Stimulated activated CD4-positive, alpha-beta T cell treated with anti-CD3 and anti-CD28 coated beads, TNF-alpha, amount 100 ng/mL, for 24 hours (primary cell): ENCODE data around the gene PARD3.

Experiments used
- DNase-seq, 3 experiments: peaks; one replicate each; pipeline ENCODE4 v3.0.0-alpha.2; 2020; ENCODE audit warnings: low read depth in 3 of 3

Gene PARD3

DNA sequence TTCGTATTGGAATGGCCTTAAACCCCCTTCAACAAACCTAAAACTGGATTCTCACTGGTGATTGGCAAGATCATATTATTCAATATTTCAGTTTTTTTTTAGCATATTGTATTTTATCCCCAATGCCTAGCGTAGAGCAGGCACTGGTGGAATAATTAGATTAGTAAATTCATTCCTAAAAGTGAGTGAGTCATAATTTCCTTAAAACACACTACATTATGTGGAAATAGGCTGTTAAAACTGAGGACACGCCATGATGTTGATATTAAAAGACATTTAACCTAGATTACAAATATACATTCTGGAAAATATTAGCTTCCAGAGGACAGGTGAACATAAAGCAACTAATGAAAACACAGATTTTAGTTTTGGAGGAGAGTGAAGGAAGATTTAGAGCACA is 463.9 kb downstream of the PARD3 start:
- no peak for DNase-seq

DNA sequence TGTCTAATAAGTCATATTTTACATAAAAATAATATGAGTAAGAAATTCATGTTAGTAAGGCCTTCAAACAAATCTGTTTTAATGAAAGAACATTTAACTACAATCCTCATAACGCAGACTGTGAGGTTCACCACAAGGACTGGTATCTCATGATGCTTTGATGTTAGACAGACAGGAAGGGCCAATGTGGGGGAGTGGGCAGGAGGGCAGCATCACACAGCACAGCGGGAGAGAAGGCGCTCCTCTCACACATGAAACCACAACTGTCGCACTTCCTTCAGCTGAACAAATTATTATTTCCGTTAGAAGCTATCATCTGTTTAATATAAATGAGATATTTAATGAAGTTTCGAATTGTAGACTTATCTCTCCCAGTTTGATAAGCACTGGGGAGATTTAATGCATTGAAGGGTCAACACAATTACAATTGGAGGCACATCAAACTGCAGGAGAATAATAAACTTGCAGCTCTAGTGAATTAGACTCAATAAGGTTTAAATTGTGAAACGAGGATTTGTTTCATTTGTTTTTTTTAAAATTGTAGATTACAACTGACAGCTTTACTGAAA is 466.1 kb downstream of the PARD3 start:
- no peak for DNase-seq

DNA sequence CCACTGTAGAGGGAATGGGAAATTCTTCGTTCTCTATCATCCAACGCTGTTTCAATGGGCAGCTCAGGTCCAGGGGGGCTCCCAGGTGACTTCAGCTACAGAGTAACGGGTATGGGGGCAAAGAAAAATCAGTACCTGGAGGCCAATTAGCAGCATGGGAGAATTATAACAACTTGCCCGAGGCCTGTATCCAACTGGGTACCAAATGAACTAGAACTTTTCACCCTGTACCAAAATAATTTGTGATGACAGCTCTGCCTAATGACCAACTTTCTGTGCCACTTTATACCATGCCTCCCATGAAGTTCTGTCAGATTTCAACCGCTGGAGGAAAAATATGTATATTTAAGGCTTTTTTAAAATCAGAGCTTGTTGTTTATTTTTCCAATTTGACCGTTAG is 467.1 kb downstream of the PARD3 start:
- no peak for DNase-seq

DNA sequence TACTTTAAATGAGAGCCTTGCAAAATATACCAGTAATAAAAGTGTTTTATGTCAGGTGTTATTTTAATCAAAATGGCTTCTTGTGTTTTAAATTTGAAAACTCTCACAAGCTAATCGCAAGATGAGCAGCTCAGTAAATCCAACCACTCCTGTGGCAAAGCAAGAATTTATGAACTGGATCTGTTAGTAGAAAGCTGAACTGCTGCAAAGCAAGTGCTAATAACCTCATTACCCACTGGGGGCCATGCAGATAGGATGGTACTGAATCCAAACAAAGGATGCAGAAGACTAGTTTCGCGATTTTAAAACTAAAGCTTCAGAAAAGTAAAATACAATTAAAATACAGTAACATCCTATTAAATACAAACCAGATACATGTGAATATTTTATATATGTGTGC is 468.0 kb downstream of the PARD3 start:
- DNase-seq = no peak

DNA sequence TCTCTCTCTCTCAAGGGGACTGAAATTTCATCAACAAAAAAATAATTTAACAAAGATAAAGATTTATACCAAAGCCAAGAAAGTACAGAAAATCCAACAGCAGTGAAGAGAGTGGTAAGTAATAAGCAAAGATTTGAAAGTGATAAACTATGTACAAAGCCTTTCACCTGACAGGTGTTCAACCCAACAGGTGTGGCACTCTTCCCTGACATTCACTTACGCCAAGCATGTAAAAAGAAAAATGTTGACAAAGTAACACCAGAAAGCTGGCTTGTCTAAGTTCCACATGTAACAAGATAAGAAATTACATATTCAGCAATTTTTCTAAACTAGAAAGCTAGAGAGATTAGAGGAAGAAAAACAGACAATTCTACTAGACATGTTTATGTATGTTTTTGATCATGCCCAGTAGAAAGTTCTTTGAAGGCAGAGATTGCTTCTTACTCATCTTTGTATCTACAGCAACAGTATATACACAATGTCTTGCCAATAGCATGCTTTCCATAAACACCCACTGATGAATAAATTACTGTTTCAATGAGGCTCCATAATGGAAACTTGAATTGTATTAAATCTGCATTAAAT is 468.5 kb downstream of the PARD3 start:
- DNase-seq = no peak

DNA sequence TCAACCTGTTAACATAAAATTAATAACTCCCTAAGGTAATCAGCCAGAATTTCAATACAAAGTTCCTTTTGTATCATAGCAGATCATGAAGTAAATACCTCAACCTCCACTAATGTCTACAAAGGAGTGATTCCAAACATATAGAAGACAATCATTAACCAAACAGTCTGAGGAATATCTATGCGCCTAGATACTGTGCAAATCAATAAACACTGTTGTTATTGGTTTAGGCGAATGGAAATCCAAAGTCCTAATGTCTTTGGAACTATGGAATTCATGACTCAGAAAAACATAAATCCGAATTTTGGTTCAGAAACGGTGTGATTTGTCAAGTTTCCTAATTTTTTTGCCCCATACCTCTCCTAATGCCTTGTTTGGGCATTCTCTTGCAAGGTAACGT is 469.7 kb downstream of the PARD3 start:
- DNase-seq = no peak

DNA sequence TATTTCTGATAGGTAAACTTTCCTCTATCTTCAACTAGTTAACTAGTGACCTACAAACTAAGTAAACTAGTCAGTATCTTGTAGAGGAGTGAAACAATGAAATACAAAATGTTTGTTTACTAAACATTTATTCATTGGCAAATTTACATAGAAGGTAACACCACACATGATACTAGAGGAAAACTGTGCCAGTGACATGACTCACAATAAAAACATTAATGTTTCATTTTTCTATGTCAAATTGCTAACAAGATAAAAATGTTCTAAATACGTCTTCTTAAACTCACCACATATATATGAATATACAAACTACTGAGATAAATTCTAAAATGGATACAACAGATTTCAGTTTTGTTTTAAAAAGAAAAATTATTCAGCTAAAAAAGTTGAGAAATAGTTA is 471.3 kb downstream of the PARD3 start:
- DNase-seq = no peak

DNA sequence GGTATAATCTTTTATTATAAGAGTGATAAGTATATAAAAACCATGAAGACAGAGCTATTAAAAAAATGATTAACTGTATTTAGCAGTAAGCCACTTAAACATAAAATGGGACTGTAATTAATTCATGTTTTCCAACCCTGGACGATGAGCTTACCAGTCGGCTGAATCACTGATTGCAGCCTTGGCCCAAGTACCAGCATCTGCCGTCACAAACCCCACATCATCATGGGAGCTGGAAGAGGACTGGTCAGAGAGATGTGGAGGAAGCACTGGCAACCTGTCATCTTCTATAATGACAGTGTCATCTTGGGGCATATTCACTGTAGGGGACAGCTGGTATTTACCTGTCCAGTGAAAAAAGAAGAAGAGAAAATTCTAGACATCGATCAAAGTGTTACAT is 473.6 kb downstream of the PARD3 start:
- DNase-seq = no peak

DNA sequence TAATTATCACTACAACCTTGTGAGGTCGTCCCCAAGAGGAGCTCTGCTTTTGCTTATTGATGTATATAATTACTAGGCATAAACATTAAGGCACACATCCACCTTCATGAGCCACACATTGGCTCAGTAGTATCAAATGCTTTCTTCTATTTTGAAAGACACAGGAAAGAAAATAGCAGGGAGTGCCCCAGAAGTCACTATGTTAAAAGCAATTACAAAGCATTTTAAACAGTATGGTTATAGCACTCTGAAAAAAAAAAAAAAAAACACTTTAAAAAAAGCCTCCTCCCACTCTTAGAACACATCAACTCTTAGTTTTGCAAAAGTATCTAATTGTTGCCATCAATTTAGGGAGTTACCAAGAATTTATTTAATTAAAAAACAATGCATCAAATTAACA is 474.2 kb downstream of the PARD3 start:
- DNase-seq = no peak

DNA sequence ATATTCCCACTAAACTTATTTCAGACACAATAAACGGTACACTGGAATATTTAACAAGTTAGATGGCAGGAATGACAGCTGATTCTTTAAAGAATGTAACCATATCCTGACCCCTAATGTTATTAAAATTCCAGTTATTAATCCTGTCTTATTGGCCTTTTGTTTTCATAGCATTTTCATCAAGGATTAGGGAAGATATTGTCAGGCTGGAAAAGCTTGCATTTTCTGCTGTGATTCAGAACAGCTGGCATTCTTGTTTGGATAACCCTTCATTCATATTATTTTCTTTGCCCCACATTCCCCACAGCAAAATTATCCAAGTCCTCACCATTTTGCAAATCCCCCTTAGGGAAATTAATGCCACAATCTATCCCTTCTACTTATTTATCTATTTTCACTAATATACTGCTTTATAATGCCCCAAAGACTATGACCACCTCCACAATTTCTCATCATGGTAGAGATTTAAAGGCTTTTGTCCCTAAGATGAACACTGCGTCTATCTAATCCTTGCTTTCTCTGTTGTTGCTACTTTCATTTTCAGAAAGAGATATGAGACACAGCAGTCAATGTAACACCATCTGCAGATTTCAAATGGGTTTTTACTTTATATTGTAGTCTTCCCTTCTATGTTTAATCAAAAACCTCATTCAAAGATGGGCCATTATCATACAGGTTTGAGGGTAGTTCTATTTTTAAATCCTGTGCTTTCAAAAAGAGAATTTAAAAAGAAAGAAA is 475.1 kb downstream of the PARD3 start:
- no peak for DNase-seq

DNA sequence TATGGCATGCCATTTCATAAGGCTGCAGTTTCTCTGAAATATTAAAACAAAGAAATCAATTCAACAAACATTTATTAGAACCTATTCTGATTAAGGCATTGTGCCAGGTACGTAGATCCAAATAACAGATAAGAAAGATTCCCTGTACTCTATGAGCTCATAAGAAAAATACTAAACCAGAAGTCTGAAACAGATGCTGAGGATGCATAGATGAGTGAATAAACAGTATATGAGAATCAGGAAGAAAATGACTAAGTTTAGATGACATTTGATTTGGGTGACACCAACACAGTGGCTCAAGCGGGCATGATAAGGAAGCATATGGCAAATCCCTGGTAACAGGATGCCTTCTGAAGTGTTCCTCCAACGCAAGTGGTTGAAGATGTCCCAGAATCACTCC is 477.2 kb downstream of the PARD3 start:
- no peak for DNase-seq

DNA sequence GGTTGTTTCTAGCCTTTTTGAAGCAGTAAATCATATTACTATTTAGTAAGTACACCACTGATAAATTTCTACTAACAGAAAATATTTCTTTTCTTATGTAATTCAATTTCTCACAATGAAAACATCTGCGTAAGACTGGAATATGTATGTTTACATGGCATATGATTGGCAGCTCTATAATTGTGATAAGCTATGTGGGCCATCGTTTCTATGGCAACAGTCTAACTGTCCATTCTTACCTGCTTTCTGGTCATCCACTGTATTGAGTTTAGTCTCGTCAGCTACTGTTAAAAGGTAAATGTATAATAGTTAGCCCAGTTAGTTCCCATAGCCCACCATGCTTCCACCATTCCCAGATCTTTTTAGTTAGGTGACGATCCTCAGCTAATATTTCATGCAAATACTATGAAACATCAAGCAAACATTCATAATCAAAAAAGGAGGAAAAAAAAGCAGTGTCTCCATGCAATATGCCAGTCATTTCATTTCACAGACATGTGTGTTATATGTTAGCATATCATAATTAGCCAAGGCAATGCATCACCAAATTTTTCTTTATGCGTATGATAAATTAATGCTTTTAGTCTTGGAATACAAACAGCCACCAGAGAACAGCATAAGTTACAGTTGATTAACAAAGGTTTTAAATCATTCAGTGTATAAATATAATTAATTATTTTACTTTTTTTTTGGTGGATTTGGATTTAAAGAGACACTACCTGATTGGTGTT is 479.0 kb downstream of the PARD3 start:
- DNase-seq = no peak

DNA sequence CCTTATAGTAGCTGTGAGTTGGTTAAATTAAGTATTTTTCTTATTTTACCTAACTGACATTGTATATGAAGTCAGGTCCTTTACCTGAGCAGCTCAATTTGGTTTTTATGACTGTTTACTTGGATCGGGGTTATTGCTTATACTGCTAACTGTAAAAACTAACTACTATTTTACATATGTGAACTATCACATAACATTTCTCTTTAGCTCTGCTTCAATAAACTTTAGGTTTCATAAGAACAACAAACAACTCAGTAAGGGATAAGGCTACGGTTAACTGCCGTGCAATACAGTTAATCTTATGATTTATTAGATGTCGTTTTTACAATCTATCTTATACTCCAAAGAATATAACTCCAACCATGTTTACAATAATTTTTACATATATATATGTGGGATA is 480.2 kb downstream of the PARD3 start:
- no peak for DNase-seq

DNA sequence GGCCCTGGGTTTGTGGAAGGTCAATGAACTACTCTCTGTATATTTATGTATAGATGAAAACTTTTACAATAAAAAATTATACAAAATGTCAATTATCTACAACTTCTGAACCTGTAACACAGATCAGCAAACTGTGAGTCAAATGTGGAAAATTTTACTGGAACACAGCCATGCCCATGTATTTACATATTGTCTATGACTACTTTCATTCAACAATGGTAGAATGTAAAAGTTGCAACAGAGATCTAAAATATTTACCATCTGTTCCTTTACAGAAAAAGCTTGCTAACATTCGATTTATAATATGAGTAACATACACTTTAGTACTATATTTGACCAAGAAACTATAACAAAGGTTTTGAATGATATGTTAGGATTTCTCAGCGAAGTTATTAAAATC is 481.6 kb downstream of the PARD3 start:
- DNase-seq = no peak

DNA sequence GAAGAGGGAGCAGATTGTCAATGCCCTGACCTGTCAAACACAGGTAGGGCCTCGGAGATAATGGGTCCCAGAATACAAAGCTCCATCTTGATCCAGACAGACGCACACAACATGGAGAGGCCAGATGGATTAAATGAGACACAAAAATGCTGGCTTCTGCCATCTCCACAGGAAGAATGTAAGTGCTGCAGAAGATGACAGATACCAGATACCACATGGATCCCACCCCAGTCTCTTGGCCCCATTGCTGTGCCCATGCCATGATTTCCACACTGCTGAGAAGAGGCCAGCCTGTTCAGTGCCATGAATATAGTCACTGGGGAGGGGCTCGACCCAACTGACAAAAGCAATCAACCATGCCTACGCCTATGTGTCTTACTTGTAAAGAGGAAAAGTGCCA is 487.9 kb downstream of the PARD3 start:
- no peak for DNase-seq

DNA sequence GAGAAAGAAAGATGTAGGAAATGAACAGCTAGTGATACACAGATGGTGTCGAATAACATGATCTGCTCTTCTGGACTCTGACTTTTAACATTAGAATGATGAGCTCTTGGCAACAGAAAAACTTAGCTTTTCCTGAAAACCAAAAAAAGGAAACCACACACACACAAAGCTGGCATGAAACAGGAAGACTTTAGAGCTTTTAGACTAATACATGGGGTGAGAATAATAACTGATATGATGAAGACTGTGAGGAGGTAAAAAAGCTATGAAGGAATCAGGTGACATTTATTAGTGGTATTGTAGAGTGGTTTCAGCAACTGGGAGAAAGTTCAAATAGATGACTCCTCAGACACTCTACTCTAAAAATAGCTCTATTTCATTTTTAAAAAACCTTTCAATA is 491.9 kb downstream of the PARD3 start:
- DNase-seq = no peak

DNA sequence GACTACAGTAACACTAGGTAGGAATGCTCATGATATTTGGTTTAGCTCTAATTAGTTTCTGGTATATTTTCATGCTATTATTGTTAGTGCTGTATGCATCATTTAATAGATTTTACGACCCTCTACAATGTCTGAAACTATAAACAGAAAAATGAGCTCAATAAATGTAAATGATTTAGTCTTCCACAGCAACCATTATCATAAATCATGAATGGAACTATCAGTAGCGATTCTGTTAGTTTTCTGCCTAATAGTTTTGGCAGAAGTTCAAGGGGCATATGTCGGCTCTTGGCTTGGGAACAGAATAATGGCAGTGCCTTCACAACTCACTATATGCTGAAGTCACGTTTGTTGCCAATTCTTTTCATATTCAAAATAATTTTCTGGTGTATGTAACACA is 494.8 kb downstream of the PARD3 start:
- no peak for DNase-seq

DNA sequence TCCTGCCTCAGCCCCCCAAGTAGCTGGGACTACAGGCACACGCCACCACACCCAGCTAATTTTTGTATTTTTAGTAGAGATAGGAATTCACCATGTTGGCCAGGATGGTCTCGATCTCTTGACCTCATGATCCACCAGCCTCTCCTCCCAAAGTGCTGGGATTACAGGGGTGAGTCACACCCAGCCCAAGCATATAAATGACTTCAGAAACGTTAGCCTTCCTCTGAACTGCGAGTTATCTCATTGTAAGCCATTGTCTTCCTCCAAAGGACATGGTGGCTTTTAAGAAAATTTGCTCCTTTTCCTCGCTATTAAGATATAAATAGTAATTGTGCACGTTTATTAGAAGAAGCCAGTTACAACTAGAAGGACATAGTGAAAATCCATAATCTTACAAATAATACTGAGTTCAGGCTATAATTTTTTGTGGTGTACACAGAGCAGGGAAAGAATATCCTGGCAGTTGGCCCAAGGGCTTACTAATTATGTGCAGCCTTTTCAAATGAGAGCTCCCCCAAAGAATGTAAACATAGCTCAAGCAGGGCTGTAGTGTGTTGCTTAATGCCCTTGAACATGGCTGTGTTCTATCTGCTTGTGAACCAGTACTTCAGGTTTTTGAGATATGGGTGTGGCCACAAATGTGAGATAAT is 495.8 kb downstream of the PARD3 start:
- no peak for DNase-seq

DNA sequence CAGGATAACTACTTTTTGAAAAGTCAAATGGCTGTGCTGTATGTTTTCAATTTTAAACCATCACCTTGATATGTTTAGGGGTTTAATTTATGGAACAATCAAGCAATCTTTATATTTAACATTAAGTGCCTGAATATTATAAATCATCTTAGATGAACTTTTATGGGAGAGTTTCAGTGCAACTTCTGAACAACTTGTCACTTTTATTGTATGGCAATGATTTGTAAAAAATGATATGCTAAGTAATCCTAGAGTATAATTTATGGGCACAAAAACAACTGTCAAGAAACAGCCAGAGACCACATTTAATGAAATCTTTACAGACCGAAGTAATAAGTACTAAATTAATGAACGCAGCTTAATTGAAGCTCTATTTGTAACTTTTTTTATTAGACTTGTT is 498.9 kb downstream of the PARD3 start:
- no peak for DNase-seq

DNA sequence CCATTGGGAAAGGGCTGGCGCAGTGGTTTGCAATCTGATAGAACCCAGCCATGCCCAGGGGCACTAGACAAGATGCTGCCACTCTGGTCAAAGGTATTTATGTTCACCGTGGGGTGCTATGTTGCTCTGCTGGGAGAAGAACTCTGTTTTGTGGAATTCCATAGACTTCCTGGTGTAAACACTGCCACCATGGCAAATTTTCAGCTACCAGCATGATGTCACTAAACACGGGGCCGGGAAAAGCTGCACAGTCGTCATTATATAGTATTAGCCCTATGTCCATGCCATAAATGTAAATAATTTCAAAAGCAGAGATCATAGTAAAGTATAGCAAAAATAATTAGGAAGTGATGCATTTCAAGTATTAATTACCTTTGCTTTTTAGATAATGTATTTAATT is 500.6 kb downstream of the PARD3 start:
- DNase-seq = no peak

DNA sequence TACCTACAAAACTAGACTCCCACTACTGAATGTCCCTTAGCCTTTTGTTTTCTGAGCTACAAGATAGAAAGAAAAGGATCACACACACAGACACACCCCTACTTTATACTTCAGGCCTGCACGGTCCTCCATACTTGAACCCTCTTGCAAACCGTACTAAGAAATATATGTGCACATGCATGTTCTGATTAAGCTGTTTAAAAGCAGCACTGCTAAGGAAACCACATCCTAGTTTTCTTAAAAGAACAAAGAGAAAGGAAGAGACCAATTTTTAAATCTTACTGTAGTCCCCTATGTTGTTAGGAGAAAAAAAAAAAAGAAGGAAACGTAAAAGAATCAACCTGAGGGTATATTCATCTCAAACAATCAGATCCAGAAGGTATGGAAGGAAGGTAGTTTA is 501.2 kb downstream of the PARD3 start:
- no peak for DNase-seq

DNA sequence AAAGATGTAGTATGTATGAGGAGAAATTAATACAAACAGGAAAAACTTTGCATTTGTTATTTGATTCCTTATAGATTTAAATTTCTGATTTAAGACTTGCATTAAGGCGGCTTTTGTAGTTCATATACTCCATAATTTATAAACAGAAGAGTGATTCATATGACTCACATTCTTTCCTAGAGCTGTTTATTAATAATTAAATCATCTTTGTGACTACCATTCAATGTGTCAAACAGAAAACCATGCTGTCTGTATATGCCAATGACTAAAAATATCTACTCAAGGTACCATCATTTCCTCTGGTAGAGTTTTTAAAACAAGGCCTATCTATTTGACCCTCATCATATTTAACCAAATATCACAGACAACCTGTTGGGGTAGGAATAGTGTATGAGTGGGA is 501.7 kb downstream of the PARD3 start:
- no peak for DNase-seq
